T-helper 1 cell treated with Interleukin-12 subunit alpha and Interleukin-12 subunit beta and Interleukin-4 antibody, amounts not matched to agents 30 ng/mL and 1 ng/mL, for 36 hours (primary cell): ENCODE data around the gene DCPS. TPM values are rescaled to one million over a fixed set of nuclear protein-coding genes. Genes with fewer than 3 reads are reported as not detected.
"Not testable (repeated sequence)": the region's sequence is repeated elsewhere in the genome, so short reads cannot be mapped to it uniquely, and the experiment has no call there.

Experiments
- intact Hi-C: fragments of 100-400 bp; cut with micrococcal nuclease; formaldehyde crosslinking; loops from one replicate; pipeline ENCODE4 v1.15.1; 2024
- total RNA-seq: library from RNA; stranded (reverse); gene quantifications from 2 replicates; pipeline ENCODE4 v1.2.3, GENCODE V29; 2022

The DCPS gene
- total RNA-seq, 1 donor from 2014 or later = 38.0 TPM

GRCh38 chr11:126355926-126356897, 52.4 kb downstream of the DCPS start:
- intact Hi-C loops = loop anchor here (1.0 to 10.0 kb wide), 10 partner anchors 10 to 1611 kb away; partner anchors contain the start of genes CDON, DCPS, DDX25 and FAM118B

GRCh38 chr11:126357055-126357962, 53.4 kb downstream of the DCPS start:
- intact Hi-C loops = loop anchor here (5.0 to 10.0 kb wide), 3 partner anchors 295 to 1613 kb away; partner anchors contain the start of genes CDON, DDX25 and PUS3

- intact Hi-C loops = loop anchor here (5.0 to 10.0 kb wide), 3 partner anchors 296 to 1613 kb away; partner anchors contain the start of genes CDON, DDX25 and PUS3
Measured at GRCh38 chr11:126357969-126358762, 54.3 kb downstream of the DCPS start.

- intact Hi-C loops = loop anchor here (5.0 to 10.0 kb wide), 3 partner anchors 296 to 1614 kb away; partner anchors contain the start of genes CDON, DDX25 and PUS3
Measured at GRCh38 chr11:126358763-126359160, 54.9 kb downstream of the DCPS start.

- intact Hi-C loops = loop anchor here (5.0 to 10.0 kb wide), 3 partner anchors 297 to 1615 kb away; partner anchors contain the start of genes CDON, DDX25 and PUS3
Measured at GRCh38 chr11:126359431-126360048, 55.7 kb downstream of the DCPS start.

- intact Hi-C loops = no loop called here
Measured at GRCh38 chr11:126360049-126360446, 56.2 kb downstream of the DCPS start.

GRCh38 chr11:126361400-126361799, 57.5 kb downstream of the DCPS start:
- intact Hi-C loops = no loop called here

GRCh38 chr11:126362879-126363655, 59.2 kb downstream of the DCPS start:
- intact Hi-C loops = no loop called here

GRCh38 chr11:126363706-126364248, 59.9 kb downstream of the DCPS start:
- intact Hi-C loops = no loop called here

- intact Hi-C loops = not testable (repeated sequence)
Measured at GRCh38 chr11:126364735-126365134, 60.9 kb downstream of the DCPS start.

GRCh38 chr11:126365508-126365907, 61.6 kb downstream of the DCPS start:
- intact Hi-C loops = not testable (repeated sequence)

GRCh38 chr11:126366064-126366822, 62.4 kb downstream of the DCPS start:
- intact Hi-C loops = no loop called here

GRCh38 chr11:126366823-126367654, 63.2 kb downstream of the DCPS start:
- intact Hi-C loops = not testable (repeated sequence)

- intact Hi-C loops = not testable (repeated sequence)
Measured at GRCh38 chr11:126367806-126368205, 63.9 kb downstream of the DCPS start.

- intact Hi-C loops = not testable (repeated sequence)
Measured at GRCh38 chr11:126368336-126369119, 64.7 kb downstream of the DCPS start.

- intact Hi-C loops = no loop called here
Measured at GRCh38 chr11:126370016-126370415, 66.2 kb downstream of the DCPS start.
